Activated T-cell treated with anti-CD3 and anti-CD28 coated beads, Interleukin-2, amount 50 U/mL, for 4 hours (primary cell): ENCODE results near the gene CES4A. TPM values are rescaled to one million over a fixed set of nuclear protein-coding genes. Genes with fewer than 3 reads are reported as not detected.
"Not testable (repeated sequence)": the region's sequence is repeated elsewhere in the genome, so short reads cannot be mapped to it uniquely, and the experiment has no call there.

Source experiments
- ATAC-seq, 2 donors: fragments of 200-7000 bp; cut with Tn5 transposase; one replicate each; pipeline ENCODE4 v1.10.0; 2021
- DNase-seq: peaks from one replicate; pipeline ENCODE4 v3.0.0-alpha.2; 2020
- H3K27me3 Mint-ChIP-seq: one replicate; pipeline ENCODE4 v1.8.0; 2021; ENCODE audit warnings: low read depth, mixed read lengths
- H3K36me3 Mint-ChIP-seq: one replicate; pipeline ENCODE4 v1.8.0; 2022; ENCODE audit warnings: mixed read lengths; ENCODE audit not compliant: insufficient read depth
- H3K4me1 Mint-ChIP-seq: one replicate; pipeline ENCODE4 v1.8.0; 2021; ENCODE audit warnings: low read depth, mixed read lengths
- H3K4me3 Mint-ChIP-seq: one replicate; pipeline ENCODE4 v1.8.0; 2021; ENCODE audit warnings: mild to moderate bottlenecking, moderate library complexity, mixed read lengths
- H3K9me3 Mint-ChIP-seq: one replicate; pipeline ENCODE4 v1.8.0; 2021; ENCODE audit warnings: mixed read lengths
- total RNA-seq, 3 donors: library from RNA; stranded (reverse); gene quantifications; one replicate each; pipeline ENCODE4 v1.2.1, GENCODE V29; 2021

The CES4A gene
- 10 to 100 TPM in 1 of 3 donors, 1 to 10 TPM in 2; 6.2 to 10.7 (median 6.6) TPM for total RNA-seq

DNA sequence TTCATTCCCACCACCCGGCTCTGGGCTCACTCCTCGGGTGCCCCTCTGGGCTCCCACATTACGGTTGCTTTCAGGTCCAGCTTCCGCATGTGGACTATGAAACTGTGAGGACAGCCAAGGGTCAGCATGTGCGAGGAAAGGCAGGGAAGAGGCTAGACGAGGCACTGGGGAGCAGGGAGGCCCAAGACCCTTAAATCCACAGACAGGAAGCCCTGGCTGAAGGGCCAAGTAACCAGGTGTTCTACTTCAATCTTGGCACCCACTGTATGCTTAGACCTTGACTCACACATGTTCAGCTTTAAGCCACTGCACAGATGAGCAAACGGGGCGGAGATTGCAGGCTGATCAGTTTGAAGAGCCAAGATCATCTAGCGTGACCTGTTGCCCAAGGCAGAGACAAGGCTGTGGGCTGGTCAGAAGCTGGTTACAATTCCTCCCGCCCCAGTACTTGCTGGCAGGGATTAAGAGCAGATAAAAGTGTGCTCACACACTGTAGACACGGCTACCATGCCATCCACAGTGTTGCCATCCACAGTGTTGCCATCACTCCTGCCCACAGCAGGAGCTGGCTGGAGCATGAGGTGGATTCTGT, at the start of gene CES4A:
Gene CES4A (plus strand): TSS at position 393 of the 592 bp plus-strand sequence. CDS start 184 bp downstream, at position 577.
- ATAC-seq (no peak), DNase-seq (no peak)
- Mint-ChIP-seq H3K27me3 (no peaks in the 10 kb centered on the region), H3K9me3 (no peaks in the 10 kb centered on the region), H3K4me1 (peaks cover 29% of the 10 kb centered on the region), H3K36me3 (no peaks in the 10 kb centered on the region), H3K4me3 (no peak within 1 kb of the TSS)

- Mint-ChIP-seq H3K36me3 (peaks cover 20% of the 10 kb centered on the region), H3K4me3 (no peak overlapping the region), H3K27me3 (no peaks in the 10 kb centered on the region), H3K9me3 (no peaks in the 10 kb centered on the region), H3K4me1 (peaks cover 22% of the 10 kb centered on the region)
- ATAC-seq (no peak), DNase-seq (no peak)
These were observed 49.0 kb upstream of the CES4A start for GRCh38 chr16:66939366-66939765.

GRCh38 chr16:66940236-66940635, 48.2 kb upstream of the CES4A start:
- H3K4me1 Mint-ChIP-seq = peaks cover 19% of the 10 kb centered on the region
- H3K9me3 Mint-ChIP-seq = no peaks in the 10 kb centered on the region
- H3K27me3 Mint-ChIP-seq = no peaks in the 10 kb centered on the region
- ATAC-seq = no peak
- H3K36me3 Mint-ChIP-seq = peaks cover 20% of the 10 kb centered on the region
- no peak overlapping the region for H3K4me3 Mint-ChIP-seq
- no peak for DNase-seq

DNA sequence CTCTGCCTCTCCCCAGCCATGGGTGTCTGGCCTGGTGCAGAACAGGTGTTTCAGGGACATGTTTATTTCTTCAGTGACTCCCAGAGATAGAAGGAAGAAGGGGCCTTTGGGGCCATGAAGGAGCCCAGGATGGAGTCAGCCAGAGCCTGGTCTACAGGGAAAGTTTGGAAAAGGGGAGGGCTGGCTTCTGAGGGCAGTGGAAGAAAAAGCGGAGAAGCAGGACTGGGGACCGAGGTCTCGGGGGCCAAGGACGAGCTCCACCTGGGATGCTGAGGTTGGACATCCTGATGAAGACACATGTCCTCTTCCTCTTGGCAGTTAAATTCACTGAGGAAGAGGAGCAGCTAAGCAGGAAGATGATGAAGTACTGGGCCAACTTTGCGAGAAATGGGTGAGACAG, 45.4 kb upstream of the CES4A start:
- H3K4me3 Mint-ChIP-seq = no peak overlapping the region
- ATAC-seq (no peak), DNase-seq (no peak)
- no peaks in the 10 kb centered on the region for H3K27me3 Mint-ChIP-seq
- H3K36me3 Mint-ChIP-seq = peaks cover 15% of the 10 kb centered on the region
- peaks cover 7% of the 10 kb centered on the region for H3K4me1 Mint-ChIP-seq
- no peaks in the 10 kb centered on the region for H3K9me3 Mint-ChIP-seq

DNA sequence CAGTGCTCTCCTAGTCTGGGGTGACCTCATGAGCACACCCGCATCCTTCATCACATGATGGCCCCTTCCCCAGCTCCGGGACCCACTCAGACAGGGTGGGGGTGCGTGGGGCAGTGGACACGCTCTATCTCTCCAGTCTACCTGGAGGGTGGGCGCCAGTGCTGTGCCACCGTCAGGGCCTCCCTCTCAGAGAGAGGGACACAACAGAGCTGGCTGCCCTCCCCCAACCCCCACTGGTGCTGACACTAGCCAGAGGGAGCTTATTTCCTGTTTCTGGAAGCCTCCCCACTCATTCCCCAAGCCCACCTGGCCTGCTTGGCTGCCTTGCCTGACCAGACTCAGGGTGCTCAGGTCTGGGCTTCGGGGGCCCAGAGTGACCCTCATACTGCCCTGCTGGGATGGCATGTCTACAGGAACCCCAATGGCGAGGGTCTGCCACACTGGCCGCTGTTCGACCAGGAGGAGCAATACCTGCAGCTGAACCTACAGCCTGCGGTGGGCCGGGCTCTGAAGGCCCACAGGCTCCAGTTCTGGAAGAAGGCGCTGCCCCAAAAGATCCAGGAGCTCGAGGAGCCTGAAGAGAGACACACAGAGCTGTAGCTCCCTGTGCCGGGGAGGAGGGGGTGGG, 44.8 kb upstream of the CES4A start:
- Mint-ChIP-seq H3K9me3 (no peaks in the 10 kb centered on the region), H3K27me3 (no peaks in the 10 kb centered on the region), H3K36me3 (peaks cover 15% of the 10 kb centered on the region), H3K4me1 (peaks cover 13% of the 10 kb centered on the region), H3K4me3 (no peak overlapping the region)
- ATAC-seq (no peak), DNase-seq (no peak)

DNA sequence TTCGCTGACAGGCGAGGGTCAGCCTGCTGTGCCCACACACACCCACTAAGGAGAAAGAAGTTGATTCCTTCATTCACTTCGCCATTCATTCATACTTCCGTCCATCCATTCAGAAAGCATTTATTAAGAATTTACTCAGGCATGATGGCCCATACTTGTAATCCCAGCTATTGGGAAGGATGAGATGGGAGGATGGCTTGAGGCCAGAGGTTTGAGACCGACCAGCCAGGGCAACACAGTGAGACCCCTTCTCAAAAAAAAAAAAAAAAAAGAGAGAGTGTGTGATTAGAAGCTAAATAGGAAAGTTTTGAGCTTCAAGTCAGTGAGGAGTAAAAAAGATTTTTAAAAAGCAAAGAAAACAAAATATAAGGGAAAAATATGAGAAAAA, 44.3 kb upstream of the CES4A start:
- Mint-ChIP-seq H3K4me1 (peaks cover 17% of the 10 kb centered on the region), H3K27me3 (peaks cover 2% of the 10 kb centered on the region), H3K36me3 (peaks cover 15% of the 10 kb centered on the region), H3K4me3 (no peak overlapping the region), H3K9me3 (no peaks in the 10 kb centered on the region)
- ATAC-seq = no peak
- DNase-seq = no peak

- ATAC-seq, H3K9me3 Mint-ChIP-seq, H3K4me3 Mint-ChIP-seq, DNase-seq: not testable (repeated sequence)
- H3K27me3 Mint-ChIP-seq = peaks cover 11% of the 10 kb centered on the region
- peaks cover 18% of the 10 kb centered on the region for H3K4me1 Mint-ChIP-seq
- peaks cover 12% of the 10 kb centered on the region for H3K36me3 Mint-ChIP-seq
These were observed 43.4 kb upstream of the CES4A start for GRCh38 chr16:66944971-66945370.

DNA sequence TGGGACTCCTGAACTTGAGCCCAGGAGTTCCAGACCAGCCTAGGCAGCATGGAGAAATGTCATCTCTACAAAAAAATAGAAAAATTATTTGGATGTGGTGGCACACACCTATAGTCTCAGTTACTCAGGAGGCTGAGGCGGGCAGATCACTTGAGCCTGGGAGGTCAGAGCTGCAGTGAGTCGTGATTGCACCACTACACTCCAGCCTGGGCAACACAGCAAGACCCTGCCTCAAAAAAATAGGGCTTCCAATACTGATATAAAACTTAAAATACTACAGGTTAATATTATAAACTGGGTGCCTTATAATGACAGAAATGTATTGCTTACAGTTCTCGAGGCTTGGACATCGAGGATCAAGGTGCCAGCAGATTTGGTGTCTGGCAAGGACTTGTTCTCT, 42.5 kb upstream of the CES4A start:
- H3K4me1 Mint-ChIP-seq = peaks cover 18% of the 10 kb centered on the region
- peaks cover 11% of the 10 kb centered on the region for H3K36me3 Mint-ChIP-seq
- H3K27me3 Mint-ChIP-seq = peaks cover 18% of the 10 kb centered on the region
- no peak for ATAC-seq
- H3K4me3 Mint-ChIP-seq = no peak overlapping the region
- DNase-seq = no peak
- H3K9me3 Mint-ChIP-seq = no peaks in the 10 kb centered on the region

- no peak for DNase-seq
- Mint-ChIP-seq H3K4me1 (peaks cover 18% of the 10 kb centered on the region), H3K4me3 (no peak overlapping the region), H3K9me3 (peaks cover 2% of the 10 kb centered on the region), H3K36me3 (peaks cover 11% of the 10 kb centered on the region), H3K27me3 (peaks cover 24% of the 10 kb centered on the region)
- ATAC-seq = no peak
These were observed 41.8 kb upstream of the CES4A start for GRCh38 chr16:66946541-66946940.

DNA sequence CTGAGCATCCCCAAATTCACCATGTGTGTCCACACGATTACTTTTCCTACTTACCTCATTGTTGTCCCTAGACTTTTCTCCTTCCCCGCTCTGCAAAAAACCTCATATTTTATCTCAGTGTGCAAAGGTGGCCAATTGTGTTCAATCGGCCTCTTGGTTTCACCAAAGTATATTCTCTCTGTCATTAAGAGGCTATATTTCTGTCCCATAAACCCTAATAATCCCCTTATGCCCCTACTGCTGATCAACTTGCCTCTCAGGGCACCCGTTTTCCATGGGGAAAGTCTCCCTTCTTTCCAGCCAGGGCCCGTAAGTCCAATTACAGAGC, 41.5 kb upstream of the CES4A start:
- peaks cover 9% of the 10 kb centered on the region for H3K36me3 Mint-ChIP-seq
- ATAC-seq = no peak
- peaks cover 28% of the 10 kb centered on the region for H3K27me3 Mint-ChIP-seq
- peaks cover 4% of the 10 kb centered on the region for H3K9me3 Mint-ChIP-seq
- DNase-seq = no peak
- peaks cover 18% of the 10 kb centered on the region for H3K4me1 Mint-ChIP-seq
- no peak overlapping the region for H3K4me3 Mint-ChIP-seq

DNA sequence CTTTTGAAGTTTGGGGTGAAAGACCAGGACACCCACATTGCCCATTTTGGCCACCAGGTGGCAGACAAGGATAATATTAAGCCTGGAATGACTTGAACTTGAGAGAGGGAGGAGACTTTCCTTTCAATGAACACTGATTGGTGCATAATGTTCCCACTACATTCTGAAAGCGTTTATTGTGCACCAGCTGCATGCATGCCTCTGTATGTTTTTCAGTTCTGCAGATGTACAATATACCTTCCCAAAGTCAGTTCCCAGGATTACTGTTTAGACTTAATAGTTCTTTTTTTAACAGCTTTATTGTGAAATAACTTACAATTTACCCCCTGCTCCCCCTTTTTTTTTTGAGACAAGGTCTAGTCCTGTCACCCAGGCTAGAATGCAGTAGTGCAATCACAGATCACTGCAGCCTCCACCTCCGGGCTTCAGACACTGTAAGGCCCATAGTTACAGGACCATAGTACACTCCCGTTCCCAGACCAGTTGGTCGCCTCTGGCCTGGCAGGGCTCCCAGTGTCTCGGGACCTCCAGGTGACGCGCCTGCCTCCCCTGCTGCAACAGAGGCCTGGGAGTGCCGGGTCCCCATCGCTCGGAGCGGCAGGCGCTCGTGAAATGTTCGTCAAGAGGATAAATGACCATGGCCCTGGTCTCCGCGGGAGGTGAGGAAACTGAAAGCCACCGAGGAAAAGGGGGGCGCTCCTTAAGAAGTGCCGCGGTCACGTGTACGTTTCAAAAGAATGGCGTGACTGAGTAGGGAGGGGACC, 40.9 kb upstream of the CES4A start:
- Mint-ChIP-seq H3K36me3 (peaks cover 6% of the 10 kb centered on the region), H3K4me3 (peak overlapping the region; percentile 82), H3K9me3 (peaks cover 4% of the 10 kb centered on the region), H3K4me1 (peaks cover 18% of the 10 kb centered on the region), H3K27me3 (peaks cover 33% of the 10 kb centered on the region)
- DNase-seq = peak; percentile 82
- ATAC-seq = peak; percentile 86 to 87

GRCh38 chr16:66948134-66948836, 40.1 kb upstream of the CES4A start:
- Mint-ChIP-seq H3K9me3 (peaks cover 4% of the 10 kb centered on the region), H3K36me3 (no peaks in the 10 kb centered on the region), H3K27me3 (peaks cover 39% of the 10 kb centered on the region), H3K4me1 (peaks cover 18% of the 10 kb centered on the region), H3K4me3 (peak overlapping the region; percentile 82)
- DNase-seq = no peak
- peak; percentile 29 to 31 for ATAC-seq

DNA sequence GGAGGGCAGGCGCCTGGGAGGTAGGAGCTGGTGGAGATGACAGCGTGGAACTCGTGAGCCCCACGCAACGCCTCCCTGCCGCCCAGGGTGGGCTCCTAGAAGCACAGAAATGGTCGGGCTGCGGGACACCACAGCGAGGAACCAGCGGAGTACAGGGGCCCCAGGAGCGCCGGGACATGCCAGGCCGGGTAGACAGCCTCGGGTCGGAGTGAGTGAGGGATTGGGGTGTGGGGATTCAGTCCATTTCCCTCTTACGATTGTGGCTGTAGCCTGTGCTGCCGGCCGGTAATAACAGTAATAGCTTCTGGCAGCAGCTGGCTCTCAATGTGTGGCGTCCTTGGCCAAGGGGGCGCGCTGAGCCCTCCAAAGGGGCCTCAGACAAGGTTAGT, 39.6 kb upstream of the CES4A start:
- Mint-ChIP-seq H3K4me3 (peak overlapping the region; percentile 82), H3K36me3 (no peaks in the 10 kb centered on the region), H3K27me3 (peaks cover 40% of the 10 kb centered on the region), H3K9me3 (peaks cover 4% of the 10 kb centered on the region), H3K4me1 (peaks cover 18% of the 10 kb centered on the region)
- ATAC-seq (peak in 1 of 2 donors; percentile 12), DNase-seq (no peak)

DNA sequence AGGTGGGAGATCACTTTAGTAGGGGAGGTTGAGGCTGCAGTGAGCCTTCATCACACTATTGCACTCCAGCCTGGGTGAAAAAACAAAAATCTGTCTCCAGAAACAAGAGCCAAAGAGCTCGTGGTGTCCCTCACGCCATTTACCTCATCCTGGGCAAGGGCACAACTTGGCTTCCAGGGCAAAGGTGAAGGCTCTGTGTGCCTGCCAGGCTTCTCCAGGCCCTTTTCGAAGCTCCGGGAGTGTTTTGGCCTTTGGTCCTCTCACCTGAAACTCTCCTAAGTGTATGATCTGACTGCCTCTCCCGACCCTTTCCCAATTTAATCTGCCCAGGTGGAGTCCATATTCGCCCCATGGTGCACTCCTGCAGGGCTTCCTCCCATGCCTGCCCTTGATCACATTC, 38.9 kb upstream of the CES4A start:
- no peak for DNase-seq
- no peak overlapping the region for H3K4me3 Mint-ChIP-seq
- peaks cover 42% of the 10 kb centered on the region for H3K27me3 Mint-ChIP-seq
- ATAC-seq = no peak
- peaks cover 19% of the 10 kb centered on the region for H3K4me1 Mint-ChIP-seq
- H3K36me3 Mint-ChIP-seq = no peaks in the 10 kb centered on the region
- H3K9me3 Mint-ChIP-seq = peaks cover 4% of the 10 kb centered on the region
